GM12872 (cell line): ENCODE data around the gene ARL2.

ENCODE experiments used
- CTCF ChIP-seq: IDR thresholded peaks from 3 replicates; pipeline ENCODE4 v1.5.1; 2011; ENCODE audit warnings: low read depth, mild to moderate bottlenecking, low read length, moderate library complexity; ENCODE audit not compliant: insufficient read depth

ARL2 gene

GRCh38 chr11:65013888-65014725 is at the start of gene ARL2:
Gene ARL2 (plus strand): TSS chr11:65014160. CDS start chr11:65014208, 48 bp downstream.
- peak; percentile 74 for TF ChIP-seq CTCF

- no peak for TF ChIP-seq CTCF
Observed at GRCh38 chr11:64967375-64967774, 46.6 kb upstream of the ARL2 start.

- no peak for TF ChIP-seq CTCF
Observed at GRCh38 chr11:64969209-64969608, 44.8 kb upstream of the ARL2 start.

- TF ChIP-seq CTCF, result no peak
Observed at GRCh38 chr11:64970731-64971151, 43.2 kb upstream of the ARL2 start.

- no peak for TF ChIP-seq CTCF
Observed at GRCh38 chr11:64971421-64972233, 42.3 kb upstream of the ARL2 start, which contains the start of gene MAJIN. Gene MAJIN (minus strand): TSS chr11:64972108. CDS start chr11:64959405, 12,703 bp downstream.

- TF ChIP-seq CTCF, result no peak
Observed at GRCh38 chr11:64974124-64974523, 39.8 kb upstream of the ARL2 start.

- TF ChIP-seq CTCF, result no peak
Observed at GRCh38 chr11:64976651-64977050, 37.3 kb upstream of the ARL2 start.
